GM12878 (cell line): ENCODE measurements around the gene ATP5PD. TPM values are rescaled to one million over a fixed set of nuclear protein-coding genes. Genes with fewer than 3 reads are reported as not detected.
A peak's percentile ranks its signal among the peaks of the same experiment; 100 is the strongest.

Source experiments
- ATAC-seq: fragments of 200-7000 bp; cut with Tn5 transposase; 3 replicates; pipeline ENCODE4 v1.9.1; 2020; ENCODE audit warnings: mild to moderate bottlenecking, moderate library complexity
- BruUV-seq: library from RNA; stranded (reverse); fragments of 400-500 nt; replicated peaks from 2 replicates; lab custom pipeline; 2021; lab: Mats Ljungman, UMichigan
- CTCF ChIA-PET: fragments of 300-600 bp; sonication (Branson Sonifier 250); formaldehyde crosslinking; extraction: SDS; loops from one replicate; lab custom pipeline; 2021; ENCODE audit warnings: inconsistent platforms; lab: Yijun Ruan, JAX
- POLR2A ChIA-PET: fragments of 350-600 bp; formaldehyde crosslinking; extraction: SDS; loops from one replicate; lab custom pipeline; 2021; ENCODE audit warnings: inconsistent platforms; lab: Charles Lee
- RAD21 ChIA-PET: fragments of 300-600 bp; sonication (Branson Sonifier 250); formaldehyde crosslinking; loops from one replicate; lab custom pipeline; 2023; ENCODE audit warnings: antibody characterized with exemption; ENCODE audit not compliant: unreplicated experiment; lab: Charles Lee
- SMC1A ChIA-PET: fragments of 300-600 bp; sonication (Branson Sonifier 250); formaldehyde crosslinking; loops from one replicate; lab custom pipeline; 2023; ENCODE audit not compliant: unreplicated experiment, uncharacterized antibody; lab: Charles Lee
- DNase-seq: peaks from one replicate; pipeline ENCODE4 v3.0.0-alpha.2; 2011; ENCODE audit warnings: low read depth, low spot score
- FAIRE-seq: peaks from 3 replicates; lab custom pipeline; 2011; peaks lifted over from hg19 to GRCh38; lab: Jason Lieb, UNC
- H2AFZ ChIP-seq: 2 replicates; pipeline ENCODE4 v1.6.0; 2011; ENCODE audit warnings: low read depth, low read length, control low read depth; ENCODE audit not compliant: control insufficient read depth
- H3K27ac ChIP-seq: 2 replicates; pipeline ENCODE4 v1.5.1; 2011; ENCODE audit warnings: control low read depth; ENCODE audit not compliant: control insufficient read depth, insufficient read depth
- H3K27me3 ChIP-seq, 2 experiments: replicated peaks in 1 of 2; 2 replicates each; pipeline versions ENCODE4 v1.6.0 to v1.6.1; 2011; ENCODE audit warnings: low read length in 1 of 2; ENCODE audit not compliant: control insufficient read depth in 2 of 2, insufficient read depth in 2 of 2
- H3K36me3 ChIP-seq, 2 experiments: 2 replicates each; pipeline ENCODE4 v1.5.1; 2011; ENCODE audit warnings: low read length in 1 of 2; ENCODE audit not compliant: control insufficient read depth in 2 of 2, insufficient read depth in 2 of 2
- H3K4me1 ChIP-seq: 2 replicates; pipeline ENCODE4 v1.6.1; 2011; ENCODE audit warnings: mild to moderate bottlenecking, low read length, moderate library complexity, mixed read lengths; ENCODE audit not compliant: control insufficient read depth, insufficient read depth
- H3K4me2 ChIP-seq: 2 replicates; pipeline ENCODE4 v1.6.0; 2011; ENCODE audit warnings: control low read depth; ENCODE audit not compliant: control insufficient read depth, insufficient read depth
- H3K4me3 ChIP-seq: fragments of 200-600 bp; sonication (generic); 2 replicates; pipeline ENCODE4 v1.5.1; 2016
- H3K79me2 ChIP-seq: 2 replicates; pipeline ENCODE4 v1.6.0; 2011; ENCODE audit warnings: low read length; ENCODE audit not compliant: control insufficient read depth, insufficient read depth
- H3K9ac ChIP-seq: 2 replicates; pipeline ENCODE4 v1.8.0; 2011; ENCODE audit warnings: low read length, control low read depth, mixed read lengths; ENCODE audit not compliant: control insufficient read depth, insufficient read depth
- H3K9me3 ChIP-seq: replicated peaks from 3 replicates; pipeline ENCODE4 v1.5.1; 2011; ENCODE audit warnings: mild to moderate bottlenecking, low read length; ENCODE audit not compliant: control insufficient read depth, insufficient read depth
- H4K20me1 ChIP-seq: 2 replicates; pipeline ENCODE4 v1.6.0; 2011; ENCODE audit not compliant: control insufficient read depth, insufficient read depth
- ATF2 ChIP-seq: IDR thresholded peaks from 2 replicates; pipeline ENCODE4 v1.6.1; 2012; ENCODE audit warnings: low read length, inconsistent platforms
- ATF7 ChIP-seq: fragments of 450-650 bp; IDR thresholded peaks from 2 replicates; pipeline ENCODE4 v1.6.1; 2016; ENCODE audit warnings: low read depth, mild to moderate bottlenecking
- BACH1 ChIP-seq: fragments of 450-650 bp; IDR thresholded peaks from 2 replicates; pipeline ENCODE4 v1.6.1; 2017; ENCODE audit warnings: mild to moderate bottlenecking, borderline replicate concordance
- BCL3 ChIP-seq: IDR thresholded peaks from 2 replicates; pipeline ENCODE4 v1.6.1; 2011; ENCODE audit warnings: borderline replicate concordance, low read depth, mild to moderate bottlenecking, moderate library complexity, low read length; ENCODE audit not compliant: insufficient read depth, poor library complexity, severe bottlenecking
- EED ChIP-seq: sonication (generic); IDR thresholded peaks from 2 replicates; pipeline ENCODE4 v1.6.1; 2016; ENCODE audit warnings: antibody characterized with exemption, low read depth
- FOXM1 ChIP-seq: IDR thresholded peaks from 2 replicates; pipeline ENCODE4 v1.6.1; 2012; ENCODE audit warnings: low read depth, mild to moderate bottlenecking, inconsistent platforms, low read length, moderate library complexity
- GATAD2B ChIP-seq: fragments of 450-650 bp; conservative IDR thresholded peaks from 2 replicates; pipeline ENCODE4 v1.6.1; 2017; ENCODE audit warnings: low read depth, mild to moderate bottlenecking, moderate library complexity
- IKZF2 ChIP-seq, 2 experiments: fragments of 450-650 bp; IDR thresholded peaks; 2 replicates each; pipeline ENCODE4 v1.6.1; 2017; ENCODE audit warnings: mild to moderate bottlenecking in 2 of 2, moderate library complexity in 2 of 2
- RUNX3 ChIP-seq: IDR thresholded peaks from 2 replicates; pipeline ENCODE4 v1.6.1; 2012; ENCODE audit warnings: low read length, inconsistent platforms
- SPI1 ChIP-seq: IDR thresholded peaks from 2 replicates; pipeline ENCODE4 v1.6.1; 2011; ENCODE audit warnings: low read depth, mild to moderate bottlenecking, low read length, moderate library complexity, borderline replicate concordance; ENCODE audit not compliant: insufficient read depth
- ZNF274 ChIP-seq: IDR thresholded peaks from one replicate; pipeline ENCODE4 v1.8.0; 2011; ENCODE audit not compliant: insufficient read length, insufficient read depth
- ZSCAN29 ChIP-seq: fragments of 450-650 bp; IDR thresholded peaks from 2 replicates; pipeline ENCODE4 v1.6.1; 2017; ENCODE audit warnings: mild to moderate bottlenecking, moderate library complexity
- WGBS: methylation state at CpG from one replicate; pipeline ENCODE4 v1.1.6; 2016; ENCODE audit warnings: low lambda C conversion rate; ENCODE audit not compliant: insufficient replicate concordance, insufficient coverage; ENCODE audit errors: missing lambda C conversion rate; 5-methylcytosine and 5-hydroxymethylcytosine counted together
- in situ Hi-C: fragments of 300-500 bp; cut with MboI; formaldehyde crosslinking; loops from 9 replicates; pipeline ENCODE4 v1.14.3; 2018; ENCODE audit warnings: mixed read lengths
- intact Hi-C: fragments of 100-400 bp; cut with micrococcal nuclease; formaldehyde crosslinking; loops from one replicate; pipeline ENCODE4 v1.14.2; 2022; ENCODE audit not compliant: unreplicated experiment
- polyA plus RNA-seq, 11 experiments: library from polyadenylated mRNA; depleted of rRNA in 4 of 11; unstranded in 6 of 11; stranded (reverse) in 5 of 11; fragments of >200 nt; fragmentation: Nextera tagmentation in 4 of 11; fragmentation: Illumina TruSeq in 1 of 11; extraction: Ambion mirVana in 4 of 11; extraction: Trizol in 1 of 11; gene quantifications; 1 replicate in 1 of 11; 2 replicates in 10 of 11; pipeline versions ENCODE4 v1.2.1 to v1.2.3, GENCODE V29; 2011 to 2016; ENCODE audit warnings: inconsistent platforms in 2 of 11, missing spikeins in 2 of 11, low read depth in 1 of 11
- total RNA-seq, 4 experiments: library from RNA; depleted of rRNA in 3 of 4; stranded (reverse); fragments of >200 nt in 3 of 4; fragmentation: Illumina TruSeq in 1 of 4; extraction: Trizol in 1 of 4; gene quantifications; 2 replicates each; pipeline versions ENCODE4 v1.2.1 to v1.2.3, GENCODE V29; 2013 to 2021

Gene ATP5PD
- total and polyA plus RNA-seq, 10 of the 15 experiments (the other 5 are each of a cell fraction or from before 2014, with no cell fraction given): 172 to 772 (median 321) TPM

- Histone ChIP-seq H2AFZ (no peak overlapping the region), H3K4me2 (peak overlapping the region; percentile 42), H3K27me3 (no peaks in the 10 kb centered on the region), H3K36me3 (peaks cover 4 to 9% of the 10 kb centered on the region in 2 experiments; a peak in 3 of 4 replicates), H3K27ac (peak overlapping the region; percentile 65), H3K4me3 (no peak overlapping the region), H3K9ac (peak overlapping the region; percentile 16; the same call in 1 of the 2 replicates), H3K79me2 (no peaks in the 10 kb centered on the region), H3K9me3 (no peaks in the 10 kb centered on the region), H4K20me1 (no peaks in the 10 kb centered on the region), H3K4me1 (peaks cover 15% of the 10 kb centered on the region)
- intact Hi-C loops: no loop called here
- CTCF ChIA-PET: interaction anchor here (1.5 to 5.2 kb wide), 2 partner anchors 40 to 66 kb away, joined by 5 to 25 read pairs; partner anchors contain the start of gene NT5C
- TF ChIP-seq SPI1: 0 out of 2 replicates have a peak, but pooled peaks have one; percentile 2
- TF ChIP-seq RUNX3: peak; percentile 61
- peak; percentile 58 for TF ChIP-seq BCL3
- peak; percentile 29; the same call in 1 of the 2 replicates for TF ChIP-seq FOXM1
- TF ChIP-seq IKZF2 (IDR thresholded peaks at IDR 0.05): peak; percentile 41 to 59; a peak in 3 of 4 replicates
- 0 out of 2 replicates have a peak, but pooled peaks have one; percentile 22 for TF ChIP-seq GATAD2B
- no peak for TF ChIP-seq ZNF274
- no peak for TF ChIP-seq ZSCAN29
- peak; percentile 60; the same call in 1 of the 2 replicates for TF ChIP-seq ATF2
- peak; percentile 83 for TF ChIP-seq EED
- TF ChIP-seq ATF7: peak; percentile 33; the same call in 1 of the 2 replicates
- TF ChIP-seq BACH1: no peak
- in situ Hi-C loops: no loop called here
- DNase-seq (no peak), FAIRE-seq (peak; percentile 62), ATAC-seq (peak; percentile 50)
- RAD21 ChIA-PET: interaction anchor here (0.7 to 1.6 kb wide), 2 partner anchors 14 to 136 kb away, joined by 3 read pairs; no protein-coding TSS in a partner anchor
- BruUV-seq: no TSS peak
- SMC1A ChIA-PET: interaction anchor here (1.1 to 1.6 kb wide), 2 partner anchors 37 to 49 kb away, joined by 3 to 5 read pairs; no protein-coding TSS in a partner anchor
- 74% methylated on average over 6 of the region's 6 CpGs for WGBS
- POLR2A ChIA-PET: interaction anchor here (0.5 to 0.7 kb wide), 5 partner anchors 9 to 242 kb away, joined by 3 to 6 read pairs (median 3); no protein-coding TSS in a partner anchor
Observed at GRCh38 chr17:75065562-75066151, 18.9 kb upstream of the ATP5PD start.
